Bronchial epithelial cell (primary cell): ENCODE data around the gene HMMR. TPM values are rescaled to one million over a fixed set of nuclear protein-coding genes. Genes with fewer than 3 reads are reported as not detected.
"Not testable (repeated sequence)": the region's sequence is repeated elsewhere in the genome, so short reads cannot be mapped to it uniquely, and the experiment has no call there.

Experiments
- DNase-seq: peaks from one replicate; pipeline ENCODE4 v3.0.0-alpha.2; 2010; ENCODE audit warnings: low read depth
- FAIRE-seq: peaks from 2 replicates; lab custom pipeline; 2011; peaks lifted over from hg19 to GRCh38; lab: Jason Lieb, UNC
- H3K27me3 ChIP-seq: 2 replicates; pipeline ENCODE4 v1.5.1; 2011; ENCODE audit warnings: low read length; ENCODE audit not compliant: control insufficient read depth, insufficient read depth
- H3K36me3 ChIP-seq: 2 replicates; pipeline ENCODE4 v1.5.1; 2011; ENCODE audit warnings: low read length; ENCODE audit not compliant: control insufficient read depth, insufficient read depth
- H3K4me3 ChIP-seq: 2 replicates; pipeline ENCODE4 v1.5.1; 2011; ENCODE audit warnings: mild to moderate bottlenecking, low read depth, low read length, control low read depth
- total RNA-seq: library from RNA; depleted of rRNA; stranded (reverse); fragments of >200 nt; gene quantifications from 2 replicates; pipeline ENCODE4 v1.2.1, GENCODE V29; 2014
- TF ChIP-seq, protein P1 (sequence below): IDR thresholded peaks from 2 replicates; pipeline ENCODE4 v1.5.1; 2011; ENCODE audit warnings: mild to moderate bottlenecking, moderate library complexity, low read length, control low read depth, inconsistent platforms; ENCODE audit not compliant: insufficient read depth, severe bottlenecking

HMMR gene
- total RNA-seq, 1 donor from 2014 or later: 0.53 TPM

DNA sequence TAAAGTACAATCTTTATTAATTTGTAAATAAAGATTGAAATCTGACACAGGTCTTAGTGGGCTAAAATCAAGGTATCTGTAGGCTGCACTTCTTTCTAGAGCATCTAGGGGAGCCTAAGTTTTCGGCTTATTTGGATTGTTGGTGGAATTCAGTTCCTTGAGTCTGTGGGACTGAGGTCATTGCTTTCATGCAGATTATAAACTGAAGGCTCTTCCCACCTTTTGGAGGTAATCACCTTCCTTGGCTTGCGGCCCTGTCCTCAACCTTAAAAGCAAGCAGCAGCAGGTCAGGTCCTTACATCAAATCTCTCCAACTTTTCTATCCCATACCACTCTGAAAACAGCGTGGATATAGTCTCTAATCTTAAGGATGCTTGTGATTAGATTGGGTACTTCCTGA lies 70.8 kb downstream of the HMMR start:
- Histone ChIP-seq H3K27me3 (no peaks in the 10 kb centered on the region), H3K36me3 (no peaks in the 10 kb centered on the region), H3K4me3 (no peak overlapping the region)
- DNase-seq (no peak), FAIRE-seq (no peak)
- TF ChIP-seq, protein P1, sequence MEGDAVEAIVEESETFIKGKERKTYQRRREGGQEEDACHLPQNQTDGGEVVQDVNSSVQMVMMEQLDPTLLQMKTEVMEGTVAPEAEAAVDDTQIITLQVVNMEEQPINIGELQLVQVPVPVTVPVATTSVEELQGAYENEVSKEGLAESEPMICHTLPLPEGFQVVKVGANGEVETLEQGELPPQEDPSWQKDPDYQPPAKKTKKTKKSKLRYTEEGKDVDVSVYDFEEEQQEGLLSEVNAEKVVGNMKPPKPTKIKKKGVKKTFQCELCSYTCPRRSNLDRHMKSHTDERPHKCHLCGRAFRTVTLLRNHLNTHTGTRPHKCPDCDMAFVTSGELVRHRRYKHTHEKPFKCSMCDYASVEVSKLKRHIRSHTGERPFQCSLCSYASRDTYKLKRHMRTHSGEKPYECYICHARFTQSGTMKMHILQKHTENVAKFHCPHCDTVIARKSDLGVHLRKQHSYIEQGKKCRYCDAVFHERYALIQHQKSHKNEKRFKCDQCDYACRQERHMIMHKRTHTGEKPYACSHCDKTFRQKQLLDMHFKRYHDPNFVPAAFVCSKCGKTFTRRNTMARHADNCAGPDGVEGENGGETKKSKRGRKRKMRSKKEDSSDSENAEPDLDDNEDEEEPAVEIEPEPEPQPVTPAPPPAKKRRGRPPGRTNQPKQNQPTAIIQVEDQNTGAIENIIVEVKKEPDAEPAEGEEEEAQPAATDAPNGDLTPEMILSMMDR: no peak

DNA sequence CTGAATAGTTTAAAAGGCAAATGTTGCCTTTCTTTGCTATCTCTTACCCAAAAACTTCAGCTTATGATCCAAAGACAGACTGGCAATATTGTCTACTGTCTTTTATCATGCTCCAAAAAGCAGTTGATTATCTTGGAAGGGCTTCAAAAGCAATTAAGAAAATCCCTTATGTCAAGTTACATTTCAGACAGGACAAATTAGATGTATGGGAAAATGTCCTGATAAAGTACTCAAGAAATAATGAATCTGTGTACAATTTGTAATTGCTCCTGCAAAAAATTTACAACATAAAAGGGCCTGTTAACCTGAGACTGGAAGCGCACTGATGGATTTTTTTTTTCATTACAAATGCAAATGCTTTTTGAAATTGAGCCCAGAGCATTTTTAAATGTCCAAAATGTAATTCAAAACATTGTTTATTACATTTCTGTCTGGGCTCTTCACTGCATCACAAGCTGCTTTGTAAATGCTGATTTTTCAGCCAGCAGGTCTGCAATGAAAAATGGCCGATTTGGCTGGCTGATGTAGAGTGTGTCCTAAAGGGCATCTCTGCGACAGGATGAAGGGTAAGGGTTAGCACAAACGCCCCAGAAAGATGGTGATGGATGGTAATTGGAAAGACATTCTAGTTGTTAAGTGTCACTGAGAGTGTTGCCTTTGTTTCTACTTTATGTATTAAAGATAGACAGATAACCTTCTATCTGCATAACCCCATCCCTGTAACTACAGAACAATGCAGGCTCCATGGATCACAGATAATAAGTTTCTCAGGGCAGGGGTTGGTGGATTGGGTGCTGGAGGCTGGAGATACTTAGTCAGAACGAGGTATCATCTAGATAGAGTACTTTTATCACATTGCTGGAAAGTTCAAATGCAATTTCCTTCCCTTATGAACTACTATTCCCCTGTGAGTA lies 72.0 kb downstream of the HMMR start:
- TF ChIP-seq, protein P1: no peak
- DNase-seq: no peak
- H3K36me3 ChIP-seq: no peaks in the 10 kb centered on the region
- no peak overlapping the region for H3K4me3 ChIP-seq
- no peaks in the 10 kb centered on the region for H3K27me3 ChIP-seq
- FAIRE-seq: no peak

DNA sequence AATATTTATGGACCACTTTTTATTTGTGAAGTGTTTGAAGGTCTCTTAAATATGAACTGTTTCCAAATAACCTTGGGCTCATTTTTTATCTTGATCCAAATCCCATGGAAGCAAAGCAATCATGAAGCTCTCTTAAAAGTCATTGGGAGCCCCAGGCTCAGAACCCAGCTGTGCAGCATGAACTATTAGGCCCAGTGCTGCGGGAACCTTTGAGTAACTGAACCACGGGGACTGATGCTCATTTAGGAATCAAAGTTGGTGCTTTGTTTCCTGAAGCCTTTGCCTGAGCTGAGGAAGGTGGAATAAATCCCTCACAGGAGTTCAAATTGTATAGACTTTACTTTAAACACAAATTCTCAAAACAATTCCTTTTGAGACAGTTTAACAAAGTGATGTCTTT lies 72.8 kb downstream of the HMMR start:
- no peak for DNase-seq
- Histone ChIP-seq H3K27me3 (no peaks in the 10 kb centered on the region), H3K4me3 (no peak overlapping the region), H3K36me3 (no peaks in the 10 kb centered on the region)
- FAIRE-seq: no peak
- TF ChIP-seq, protein P1: no peak

DNA sequence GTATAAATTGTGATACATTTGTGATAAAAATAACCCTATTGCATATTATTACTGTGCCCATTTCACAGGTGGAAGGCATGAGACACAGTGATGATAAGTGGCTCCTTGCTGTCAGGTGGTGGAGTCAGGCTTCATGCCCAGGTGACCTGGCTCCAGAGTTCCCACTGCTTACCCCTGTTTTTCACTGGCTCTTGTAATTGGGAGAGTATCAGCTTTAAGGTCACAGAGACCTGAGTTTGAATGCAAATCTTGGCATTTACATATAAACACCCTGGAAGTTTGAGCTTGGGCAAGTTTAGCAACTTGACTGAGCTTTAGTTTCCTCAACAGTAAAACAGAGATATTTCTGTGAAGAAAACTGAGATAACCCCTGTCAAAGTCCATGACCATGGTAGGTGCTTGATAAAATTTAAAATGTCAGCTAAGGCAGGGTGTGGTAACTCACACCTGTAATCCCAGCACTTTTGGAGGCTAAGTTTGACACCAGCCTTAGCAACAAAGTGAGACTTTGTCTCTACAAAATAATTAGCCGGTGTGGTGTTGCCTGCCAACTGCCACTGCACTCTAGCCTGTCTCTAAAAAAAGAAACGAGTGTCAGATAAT lies 74.2 kb downstream of the HMMR start:
- Histone ChIP-seq H3K4me3 (no peak overlapping the region), H3K27me3 (no peaks in the 10 kb centered on the region), H3K36me3 (no peaks in the 10 kb centered on the region)
- TF ChIP-seq, protein P1: no peak
- no peak for DNase-seq
- no peak for FAIRE-seq

DNA sequence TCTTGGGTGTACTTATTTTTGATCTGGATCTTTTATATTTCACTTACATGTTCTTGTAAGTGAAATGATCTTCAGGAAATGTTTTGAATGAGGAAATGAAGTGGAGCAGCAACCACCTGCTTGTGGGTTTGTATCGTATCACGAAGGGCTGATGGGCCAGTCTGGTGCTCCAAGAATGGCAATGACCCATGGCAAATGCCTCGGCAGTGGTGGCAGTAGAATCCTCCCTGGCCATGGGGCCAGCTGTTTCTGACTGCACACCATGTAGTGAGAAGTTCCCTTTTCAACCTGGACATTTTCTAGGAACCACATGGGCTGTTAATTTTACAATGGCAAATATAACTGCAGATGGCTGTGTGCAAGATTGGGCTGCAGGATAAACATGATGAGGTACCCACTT lies 74.9 kb downstream of the HMMR start:
- Histone ChIP-seq H3K36me3 (no peaks in the 10 kb centered on the region), H3K4me3 (no peak overlapping the region), H3K27me3 (no peaks in the 10 kb centered on the region)
- FAIRE-seq: no peak
- TF ChIP-seq, protein P1: no peak
- no peak for DNase-seq

DNA sequence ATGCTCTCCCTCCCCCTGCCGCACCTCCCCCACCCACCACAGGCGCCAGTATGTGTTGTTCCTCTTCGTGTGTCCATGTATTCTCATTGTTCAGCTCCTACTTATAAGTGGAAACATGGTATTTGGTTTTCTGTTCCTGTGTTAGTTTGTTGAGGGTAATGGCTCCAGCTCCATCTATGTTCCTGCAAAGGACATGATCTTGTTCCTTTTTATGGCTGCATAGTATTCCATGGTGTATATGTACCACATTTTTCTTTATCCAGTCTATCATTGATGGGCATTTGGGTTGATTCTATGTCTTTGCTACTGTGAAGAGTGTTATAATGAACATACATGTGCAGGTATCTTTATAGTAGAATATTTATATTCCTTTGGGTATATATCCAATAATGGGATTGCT lies 76.0 kb downstream of the HMMR start:
- not testable (repeated sequence) for DNase-seq, H3K27me3 ChIP-seq, H3K4me3 ChIP-seq, H3K36me3 ChIP-seq, FAIRE-seq
